Limb (tissue), 2 donors: Measurements from ENCODE around the gene RNF180.
A peak's percentile ranks its signal among the peaks of the same experiment; 100 is the strongest.
"Not testable (repeated sequence)": the region's sequence is repeated elsewhere in the genome, so short reads cannot be mapped to it uniquely, and the experiment has no call there.

Experiments
- DNase-seq, 2 donors: peaks; one replicate each; pipeline ENCODE4 v3.0.0-alpha.2; 2016; ENCODE audit errors: extremely low spot score in 2 of 2

RNF180 gene

GRCh38 chr5:64273276-64273675 lies 107.6 kb downstream of the RNF180 start:
- DNase-seq = no peak

- DNase-seq = no peak
These were observed 119.8 kb downstream of the RNF180 start for GRCh38 chr5:64285188-64286130.

GRCh38 chr5:64286381-64286780 lies 120.7 kb downstream of the RNF180 start:
- DNase-seq = no peak

GRCh38 chr5:64288496-64288895 lies 122.9 kb downstream of the RNF180 start:
- DNase-seq = not testable (repeated sequence)

GRCh38 chr5:64292611-64293215 lies 127.1 kb downstream of the RNF180 start:
- DNase-seq = no peak

GRCh38 chr5:64295101-64295500 lies 129.5 kb downstream of the RNF180 start:
- no peak for DNase-seq

GRCh38 chr5:64298586-64298985 lies 132.9 kb downstream of the RNF180 start:
- DNase-seq = no peak

- no peak for DNase-seq
These were observed 134.2 kb downstream of the RNF180 start for GRCh38 chr5:64299805-64300204.

- DNase-seq = no peak
These were observed 135.9 kb downstream of the RNF180 start for GRCh38 chr5:64301566-64301965.

GRCh38 chr5:64308135-64308534 lies 142.5 kb downstream of the RNF180 start:
- no peak for DNase-seq

- no peak for DNase-seq
These were observed 146.8 kb downstream of the RNF180 start for GRCh38 chr5:64312491-64312890.

- no peak for DNase-seq
These were observed 150.1 kb downstream of the RNF180 start for GRCh38 chr5:64315778-64316177.

- no peak for DNase-seq
These were observed 152.5 kb downstream of the RNF180 start for GRCh38 chr5:64318175-64318574.

GRCh38 chr5:64323591-64323990 lies 157.9 kb downstream of the RNF180 start:
- DNase-seq = no peak

- peak; percentile 36 to 49 for DNase-seq
These were observed 165.1 kb downstream of the RNF180 start for GRCh38 chr5:64330728-64331231.

GRCh38 chr5:64331597-64332277 lies 166.1 kb downstream of the RNF180 start:
- DNase-seq = peak in 1 of 2 donors; percentile 29

- no peak for DNase-seq
These were observed 168.2 kb downstream of the RNF180 start for GRCh38 chr5:64333886-64334285.

GRCh38 chr5:64339769-64340168 lies 174.1 kb downstream of the RNF180 start:
- no peak for DNase-seq

GRCh38 chr5:64340293-64340692 lies 174.7 kb downstream of the RNF180 start:
- no peak for DNase-seq

- DNase-seq = no peak
These were observed 175.7 kb downstream of the RNF180 start for GRCh38 chr5:64341340-64341739.

GRCh38 chr5:64344501-64344900 lies 178.9 kb downstream of the RNF180 start:
- DNase-seq = no peak

GRCh38 chr5:64347309-64347708 lies 181.7 kb downstream of the RNF180 start:
- no peak for DNase-seq
